GM19397 (cell line): ENCODE results near the gene HAUS8.

Experiments used
- ATAC-seq: cut with Tn5 transposase; IDR thresholded peaks from one replicate; pipeline ENCODE4 v1.9.1; 2021; ENCODE audit warnings: mild to moderate bottlenecking, moderate library complexity; ENCODE audit not compliant: unreplicated experiment

Gene HAUS8

DNA sequence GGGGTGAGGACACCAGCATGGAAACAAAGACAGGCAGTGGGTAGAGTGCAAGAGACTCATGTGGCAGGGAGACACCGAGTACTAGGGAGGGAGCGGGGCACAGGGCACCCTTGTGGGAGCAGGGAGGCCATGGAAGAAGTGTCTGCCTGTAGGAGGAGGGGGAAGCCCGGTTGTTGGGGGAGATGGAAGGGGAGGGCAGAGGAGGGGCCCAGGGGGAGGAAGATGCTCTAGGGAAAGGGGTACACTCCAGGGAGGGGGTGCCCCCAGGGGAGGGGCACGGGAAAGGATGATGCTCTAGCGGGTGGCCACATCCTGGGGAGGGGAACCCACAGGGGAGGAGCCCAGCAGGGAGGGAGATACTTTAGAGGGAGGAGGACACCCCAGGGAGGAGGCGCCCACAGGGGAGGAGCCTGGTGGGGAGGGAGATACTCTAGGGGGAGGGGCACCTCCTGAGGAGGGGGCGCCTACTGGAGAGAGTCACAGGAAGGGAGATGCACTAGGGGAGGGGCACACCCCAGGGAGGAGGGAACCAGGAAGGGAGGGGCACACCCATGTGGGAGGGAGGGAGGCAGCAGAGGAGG is 73.6 kb downstream of the HAUS8 start:
- no peak for ATAC-seq
